ENCODE results near the gene EXD3.
"Not testable (repeated sequence)": the region's sequence is repeated elsewhere in the genome, so short reads cannot be mapped to it uniquely, and the experiment has no call there.

The EXD3 gene

GRCh38 chr9:137271696-137272076 is 151.3 kb downstream of the EXD3 start:
- DNase-seq (no peak), ATAC-seq (replicated peaks) (no peak)
- H3K4me1 Mint-ChIP-seq (ENCODE audit: low read depth in 2 of 2): peaks cover 18 to 19% of the 10 kb centered on the region in 2 donors
- H3K4me3 Mint-ChIP-seq: peak overlapping the region in 1 of 2 donors; percentile 12
- H3K27ac Mint-ChIP-seq: peak overlapping the region in 1 of 2 donors; percentile 44
- peaks cover 25% of the 10 kb centered on the region for H3K36me3 Mint-ChIP-seq (ENCODE audit: insufficient read depth)
- no peaks in the 10 kb centered on the region for H3K27me3 Mint-ChIP-seq
- no peaks in the 10 kb centered on the region for H3K9me3 Mint-ChIP-seq

DNA sequence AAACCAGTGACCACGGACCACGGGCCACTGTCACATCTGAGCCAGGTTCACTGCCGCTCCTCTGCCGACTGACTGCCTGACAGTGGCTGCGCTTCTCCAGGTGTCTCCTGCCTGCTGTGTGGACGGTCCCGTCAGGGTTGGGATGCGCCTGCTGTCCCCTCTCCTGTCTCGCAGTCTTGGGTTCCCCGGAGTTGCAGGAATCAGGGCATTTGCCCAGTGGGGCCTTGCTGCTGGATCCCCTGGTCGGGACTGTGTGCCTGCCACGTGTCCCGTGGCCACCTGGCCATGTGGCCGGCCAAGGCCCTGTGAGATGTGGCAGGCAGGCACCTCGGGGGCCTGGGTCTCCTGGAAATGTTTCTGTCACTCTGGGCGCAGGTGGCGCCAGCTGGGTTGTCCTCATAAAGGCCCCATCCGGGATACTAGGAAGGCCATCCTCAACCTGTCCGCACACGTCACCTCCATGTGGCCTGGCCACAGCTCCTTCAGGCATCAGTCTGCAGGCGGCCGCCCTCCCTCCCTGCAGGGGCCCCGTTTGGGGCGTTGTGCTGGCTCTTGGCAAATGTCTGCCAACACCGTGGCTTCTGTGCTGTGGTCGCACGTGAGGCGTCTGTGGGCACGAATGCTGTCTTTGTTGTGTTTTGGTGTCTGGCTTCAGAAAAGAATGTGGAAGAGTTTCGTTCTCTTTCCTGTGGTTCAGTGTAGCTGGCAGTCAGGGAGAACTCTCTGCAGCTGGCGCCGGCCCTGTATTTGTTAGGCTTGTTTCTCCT is 151.8 kb downstream of the EXD3 start:
- ATAC-seq (replicated peaks) (peak; percentile 72), DNase-seq (no peak)
- H3K36me3 Mint-ChIP-seq (ENCODE audit: insufficient read depth): peaks cover 25% of the 10 kb centered on the region
- no peaks in the 10 kb centered on the region for H3K27me3 Mint-ChIP-seq
- peaks cover 16 to 18% of the 10 kb centered on the region in 2 donors for H3K4me1 Mint-ChIP-seq (ENCODE audit: low read depth in 2 of 2)
- peak overlapping the region in 1 of 2 donors; percentile 44 for H3K27ac Mint-ChIP-seq
- peak overlapping the region in 1 of 2 donors; percentile 12 for H3K4me3 Mint-ChIP-seq
- no peaks in the 10 kb centered on the region for H3K9me3 Mint-ChIP-seq

GRCh38 chr9:137269231-137269772 is 153.7 kb downstream of the EXD3 start:
- H3K27me3 Mint-ChIP-seq: no peaks in the 10 kb centered on the region
- peaks cover 9 to 11% of the 10 kb centered on the region in 2 donors for H3K4me1 Mint-ChIP-seq (ENCODE audit: low read depth in 2 of 2)
- peaks cover 36% of the 10 kb centered on the region for H3K36me3 Mint-ChIP-seq (ENCODE audit: insufficient read depth)
- ATAC-seq (replicated peaks): no peak
- H3K4me3 Mint-ChIP-seq: no peak overlapping the region
- DNase-seq: no peak
- no peak overlapping the region for H3K27ac Mint-ChIP-seq
- H3K9me3 Mint-ChIP-seq: no peaks in the 10 kb centered on the region

DNA sequence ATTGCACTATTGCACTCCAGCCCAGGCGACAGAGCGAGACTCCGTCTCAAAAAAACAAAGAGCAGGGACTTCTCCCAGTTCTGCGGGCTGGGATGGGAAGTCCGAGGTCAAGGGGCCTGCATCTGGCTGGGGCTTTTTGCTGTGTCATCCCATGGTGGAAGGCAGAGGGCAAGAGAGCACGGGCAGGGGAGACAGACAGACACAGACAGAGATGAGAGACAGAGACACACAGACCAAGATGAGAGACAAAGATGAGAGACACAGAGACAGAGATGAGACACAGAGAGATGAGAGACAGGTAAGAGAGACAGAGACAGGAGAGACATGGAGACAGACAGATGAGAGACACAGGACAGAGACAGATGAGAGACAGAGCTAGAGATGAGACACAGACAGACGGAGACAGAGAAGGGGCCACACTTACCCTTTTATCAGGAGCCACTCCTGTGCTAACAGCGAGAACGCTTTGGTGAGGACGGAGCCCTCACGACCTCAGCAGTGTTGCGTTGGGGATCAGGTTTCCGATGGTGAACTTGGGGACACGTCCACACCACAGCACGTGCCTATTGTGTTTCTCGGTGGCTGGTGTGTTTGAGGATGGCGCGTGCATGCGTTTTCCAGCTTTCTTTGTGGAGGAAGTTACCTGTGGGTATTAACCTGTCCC is 154.3 kb downstream of the EXD3 start:
- no peak overlapping the region for H3K4me3 Mint-ChIP-seq
- ATAC-seq (replicated peaks): no peak

GRCh38 chr9:137267933-137268355 is 155.0 kb downstream of the EXD3 start:
- Mint-ChIP-seq H3K4me3 (no peak overlapping the region), H3K27me3 (no peaks in the 10 kb centered on the region), H3K4me1 (ENCODE audit: low read depth in 2 of 2) (peaks cover 9 to 11% of the 10 kb centered on the region in 2 donors), H3K36me3 (ENCODE audit: insufficient read depth) (peaks cover 39% of the 10 kb centered on the region), H3K27ac (no peak overlapping the region), H3K9me3 (no peaks in the 10 kb centered on the region)
- ATAC-seq (replicated peaks): no peak
- DNase-seq: no peak

More for the DNA sequence above, 154.3 kb downstream of the EXD3 start:
- no peaks in the 10 kb centered on the region for H3K27me3 Mint-ChIP-seq
- H3K9me3 Mint-ChIP-seq: no peaks in the 10 kb centered on the region
- DNase-seq: no peak
- H3K36me3 Mint-ChIP-seq (ENCODE audit: insufficient read depth): peaks cover 39% of the 10 kb centered on the region
- no peak overlapping the region for H3K27ac Mint-ChIP-seq
- H3K4me1 Mint-ChIP-seq (ENCODE audit: low read depth in 2 of 2): peaks cover 9 to 11% of the 10 kb centered on the region in 2 donors

DNA sequence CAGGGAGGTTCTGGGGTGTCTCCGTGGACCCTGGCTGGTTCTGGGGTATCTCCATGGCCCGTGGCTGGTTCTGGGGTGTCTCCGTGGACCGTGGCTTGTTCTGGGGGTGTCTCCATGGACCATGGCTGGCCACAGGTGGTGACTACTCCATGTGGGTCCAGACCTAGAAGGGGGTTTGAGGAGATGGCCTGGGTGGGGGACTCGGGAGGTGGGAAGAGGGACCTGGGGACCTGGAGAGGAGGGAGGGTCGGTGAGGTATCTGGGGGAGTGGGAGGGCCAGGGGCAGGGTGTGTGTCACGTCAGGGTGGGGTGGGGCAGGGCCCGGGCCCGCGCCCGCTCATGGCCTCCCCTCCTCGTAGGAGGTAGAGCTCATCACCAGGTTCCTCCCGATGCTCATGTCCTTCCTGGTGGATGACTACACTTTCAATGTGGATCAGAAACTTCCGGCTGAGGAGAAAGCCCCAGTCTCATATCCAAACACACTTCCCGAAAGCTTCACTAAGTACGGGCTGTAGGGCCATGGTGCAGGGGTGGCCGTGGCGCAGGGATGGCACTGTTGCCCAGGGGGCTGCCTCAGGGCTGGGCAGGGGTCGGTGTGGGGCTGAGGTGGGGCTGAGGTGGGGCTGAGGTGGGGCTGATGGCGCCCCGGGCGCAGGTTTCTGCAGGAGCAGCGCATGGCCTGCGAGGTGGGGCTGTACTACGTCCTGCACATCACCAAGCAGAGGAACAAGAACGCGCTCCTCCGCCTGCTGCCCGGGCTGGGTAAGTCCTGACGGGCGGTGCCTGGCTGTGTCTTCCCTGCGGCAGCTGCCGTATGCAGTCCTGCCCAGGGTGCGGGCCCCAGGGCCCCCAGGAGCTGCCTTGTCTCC is 156.1 kb downstream of the EXD3 start:
- peaks cover 39% of the 10 kb centered on the region for H3K36me3 Mint-ChIP-seq (ENCODE audit: insufficient read depth)
- no peak for ATAC-seq (replicated peaks)

GRCh38 chr9:137266162-137266527 is 156.8 kb downstream of the EXD3 start:
- no peak for ATAC-seq (replicated peaks)
- H3K4me1 Mint-ChIP-seq (ENCODE audit: low read depth in 2 of 2): peaks cover 7 to 8% of the 10 kb centered on the region in 2 donors
- no peaks in the 10 kb centered on the region for H3K9me3 Mint-ChIP-seq
- H3K4me3 Mint-ChIP-seq: no peak overlapping the region
- no peaks in the 10 kb centered on the region for H3K27me3 Mint-ChIP-seq
- DNase-seq: no peak
- no peak overlapping the region for H3K27ac Mint-ChIP-seq
- peaks cover 42% of the 10 kb centered on the region for H3K36me3 Mint-ChIP-seq (ENCODE audit: insufficient read depth)

More for the DNA sequence above, 156.1 kb downstream of the EXD3 start:
- Mint-ChIP-seq H3K27me3 (no peaks in the 10 kb centered on the region), H3K4me3 (no peak overlapping the region), H3K4me1 (ENCODE audit: low read depth in 2 of 2) (peaks cover 10 to 11% of the 10 kb centered on the region in 2 donors), H3K9me3 (no peaks in the 10 kb centered on the region), H3K27ac (no peak overlapping the region)
- DNase-seq: no peak

- ATAC-seq (replicated peaks) (no peak), DNase-seq (no peak)
- Mint-ChIP-seq H3K27ac (no peak overlapping the region), H3K27me3 (no peaks in the 10 kb centered on the region), H3K4me1 (ENCODE audit: low read depth in 2 of 2) (peaks cover 6 to 8% of the 10 kb centered on the region in 2 donors), H3K36me3 (ENCODE audit: insufficient read depth) (peaks cover 44% of the 10 kb centered on the region), H3K9me3 (no peaks in the 10 kb centered on the region), H3K4me3 (no peak overlapping the region)
These were observed 157.3 kb downstream of the EXD3 start for GRCh38 chr9:137265496-137266161.

DNA sequence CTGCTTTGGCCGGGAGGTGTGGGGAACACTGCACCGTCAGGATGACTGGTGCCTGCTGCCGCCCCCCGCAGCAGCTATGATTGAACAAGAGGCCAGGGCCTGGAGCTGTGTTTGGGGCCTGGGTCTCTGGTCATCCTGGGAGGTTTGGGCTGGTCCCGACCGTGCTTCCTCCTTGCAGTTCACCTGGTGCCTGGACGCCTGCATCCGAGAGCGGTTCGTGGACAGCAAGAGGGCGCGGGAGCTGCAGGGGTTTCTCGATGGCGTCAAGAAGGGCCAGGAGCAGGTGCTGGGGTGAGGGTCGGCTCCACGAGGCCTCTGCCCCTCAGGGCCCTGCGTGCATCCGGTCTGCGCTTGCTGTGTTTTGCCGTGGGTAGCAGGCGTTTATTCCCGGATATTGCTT is 158.9 kb downstream of the EXD3 start:
- ATAC-seq (replicated peaks) (no peak), DNase-seq (no peak)
- Mint-ChIP-seq H3K4me3 (no peak overlapping the region), H3K36me3 (ENCODE audit: insufficient read depth) (peaks cover 51% of the 10 kb centered on the region), H3K27ac (peak overlapping the region in 1 of 2 donors; percentile 60), H3K4me1 (ENCODE audit: low read depth in 2 of 2) (peaks cover 0 to 8% of the 10 kb centered on the region in 2 donors), H3K9me3 (no peaks in the 10 kb centered on the region), H3K27me3 (no peaks in the 10 kb centered on the region)

DNA sequence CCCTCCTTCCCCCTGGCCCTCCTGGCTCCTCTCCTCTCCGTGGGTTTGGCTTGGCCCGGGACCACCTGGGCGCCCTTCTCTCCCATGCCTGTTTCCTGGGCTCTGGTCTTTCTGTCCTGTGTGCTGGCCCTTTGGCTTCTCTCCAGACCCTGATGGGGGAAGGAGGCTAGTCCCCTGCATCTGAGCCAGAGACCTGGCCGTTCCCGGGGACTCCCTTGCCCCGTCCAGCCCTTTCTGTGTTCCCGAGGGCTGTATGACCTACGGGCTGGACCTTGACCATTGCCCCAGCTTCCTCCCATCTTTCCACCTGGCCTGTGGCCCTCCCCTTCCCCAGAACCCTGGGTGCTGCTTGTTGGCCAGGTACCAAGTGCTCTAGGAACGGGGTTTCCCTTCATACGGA is 159.5 kb downstream of the EXD3 start:
- Mint-ChIP-seq H3K4me3 (no peak overlapping the region), H3K27me3 (no peaks in the 10 kb centered on the region), H3K4me1 (ENCODE audit: low read depth in 2 of 2) (peaks cover 0 to 5% of the 10 kb centered on the region in 2 donors), H3K36me3 (ENCODE audit: insufficient read depth) (peaks cover 55% of the 10 kb centered on the region), H3K9me3 (no peaks in the 10 kb centered on the region), H3K27ac (peak overlapping the region in 1 of 2 donors; percentile 60)
- ATAC-seq (replicated peaks): no peak
- no peak for DNase-seq

GRCh38 chr9:137262909-137263285 is 160.1 kb downstream of the EXD3 start:
- Mint-ChIP-seq H3K4me1 (ENCODE audit: low read depth in 2 of 2) (peaks cover 0 to 3% of the 10 kb centered on the region in 2 donors), H3K36me3 (ENCODE audit: insufficient read depth) (peaks cover 57% of the 10 kb centered on the region), H3K27me3 (no peaks in the 10 kb centered on the region), H3K9me3 (no peaks in the 10 kb centered on the region), H3K27ac (no peak overlapping the region), H3K4me3 (no peak overlapping the region)
- ATAC-seq (replicated peaks): no peak
- no peak for DNase-seq

GRCh38 chr9:137262173-137262908 is 160.6 kb downstream of the EXD3 start:
- DNase-seq; ATAC-seq (replicated peaks); H3K27ac Mint-ChIP-seq; H3K4me1 Mint-ChIP-seq (ENCODE audit: low read depth in 2 of 2); H3K9me3 Mint-ChIP-seq; H3K27me3 Mint-ChIP-seq; H3K4me3 Mint-ChIP-seq: not testable (repeated sequence)
- peaks cover 55% of the 10 kb centered on the region for H3K36me3 Mint-ChIP-seq (ENCODE audit: insufficient read depth)

Data from effector memory CD8-positive, alpha-beta T cell (primary cell).